Caco-2 (cell line): ENCODE results near the gene SLF2. TPM values are rescaled to one million over a fixed set of nuclear protein-coding genes. Genes with fewer than 3 reads are reported as not detected.

Source experiments
- BruUV-seq: library from RNA; stranded (reverse); fragments of 400-500 nt; replicated peaks from 2 replicates; lab custom pipeline; 2021; lab: Mats Ljungman, UMichigan
- CTCF ChIA-PET: fragments of 300-600 bp; sonication (Branson Sonifier 250); formaldehyde crosslinking; loops from one replicate; lab custom pipeline; 2022; ENCODE audit warnings: antibody characterized with exemption; lab: Charles Lee
- POLR2A ChIA-PET: fragments of 300-600 bp; sonication (Branson Sonifier 250); formaldehyde crosslinking; loops from one replicate; lab custom pipeline; 2022; ENCODE audit warnings: antibody characterized with exemption; lab: Charles Lee
- DNase-seq, 2 experiments: peaks; one replicate each; pipeline versions ENCODE4 v3.0.0 to v3.0.0-alpha.2; 2020 to 2022
- H3K27me3 ChIP-seq: replicated peaks from 2 replicates; pipeline ENCODE4 v1.6.0; 2011; ENCODE audit warnings: low read length; ENCODE audit not compliant: control insufficient read depth, insufficient read depth
- H3K36me3 ChIP-seq: 2 replicates; pipeline ENCODE4 v1.5.1; 2011; ENCODE audit warnings: low read length; ENCODE audit not compliant: control insufficient read depth, insufficient read depth
- H3K4me1 ChIP-seq: fragments of 250-450 bp; sonication (Bioruptor Pico); 2 replicates; pipeline ENCODE4 v1.5.1; 2020; ENCODE audit warnings: mild to moderate bottlenecking
- H3K4me3 ChIP-seq: 2 replicates; pipeline ENCODE4 v1.5.1; 2011; ENCODE audit warnings: low read depth, mild to moderate bottlenecking, control low read depth, low read length
- H3K9me3 ChIP-seq: fragments of 250-450 bp; sonication (Bioruptor Pico); 2 replicates; pipeline ENCODE4 v1.5.1; 2020; ENCODE audit warnings: mild to moderate bottlenecking, moderate library complexity
- H3K27ac Mint-ChIP-seq: one replicate; pipeline ENCODE4 v1.8.0; 2022; ENCODE audit warnings: mixed read lengths; ENCODE audit not compliant: unreplicated experiment
- H3K27me3 Mint-ChIP-seq: one replicate; pipeline ENCODE4 v1.8.0; 2022; ENCODE audit warnings: mixed read lengths; ENCODE audit not compliant: insufficient read depth, unreplicated experiment
- H3K36me3 Mint-ChIP-seq: one replicate; pipeline ENCODE4 v1.8.0; 2022; ENCODE audit warnings: mild to moderate bottlenecking, mixed read lengths; ENCODE audit not compliant: insufficient read depth, unreplicated experiment
- H3K4me1 Mint-ChIP-seq: one replicate; pipeline ENCODE4 v1.8.0; 2022; ENCODE audit warnings: low read depth, mixed read lengths; ENCODE audit not compliant: unreplicated experiment
- H3K4me3 Mint-ChIP-seq: one replicate; pipeline ENCODE4 v1.8.0; 2022; ENCODE audit warnings: mild to moderate bottlenecking, moderate library complexity, mixed read lengths; ENCODE audit not compliant: unreplicated experiment
- H3K9me3 Mint-ChIP-seq: one replicate; pipeline ENCODE4 v1.8.0; 2022; ENCODE audit warnings: mixed read lengths; ENCODE audit not compliant: unreplicated experiment
- intact Hi-C: fragments of 100-400 bp; cut with micrococcal nuclease; formaldehyde crosslinking; loops from one replicate; pipeline ENCODE4 v1.10.0; 2022; ENCODE audit not compliant: unreplicated experiment
- total RNA-seq: library from RNA; stranded (reverse); gene quantifications from 2 replicates; pipeline ENCODE4 v1.2.3, GENCODE V29; 2022
- TF ChIP-seq, protein P1 (sequence below), 2 experiments: fragments of 200-600 bp in 1 of 2; IDR thresholded peaks; 1 replicate in 1 of 2; 2 replicates in 1 of 2; pipeline versions ENCODE4 v1.5.1 to v1.8.0; 2011 to 2022; ENCODE audit warnings: antibody characterized with exemption in 1 of 2, control low read depth in 1 of 2, inconsistent platforms in 1 of 2, low read depth in 1 of 2, low read length in 1 of 2, mild to moderate bottlenecking in 1 of 2, moderate library complexity in 1 of 2; ENCODE audit not compliant: insufficient read depth in 1 of 2, severe bottlenecking in 1 of 2, unreplicated experiment in 1 of 2

SLF2 gene
- total RNA-seq, 1 experiment from 2014 or later: 25.2 TPM

DNA sequence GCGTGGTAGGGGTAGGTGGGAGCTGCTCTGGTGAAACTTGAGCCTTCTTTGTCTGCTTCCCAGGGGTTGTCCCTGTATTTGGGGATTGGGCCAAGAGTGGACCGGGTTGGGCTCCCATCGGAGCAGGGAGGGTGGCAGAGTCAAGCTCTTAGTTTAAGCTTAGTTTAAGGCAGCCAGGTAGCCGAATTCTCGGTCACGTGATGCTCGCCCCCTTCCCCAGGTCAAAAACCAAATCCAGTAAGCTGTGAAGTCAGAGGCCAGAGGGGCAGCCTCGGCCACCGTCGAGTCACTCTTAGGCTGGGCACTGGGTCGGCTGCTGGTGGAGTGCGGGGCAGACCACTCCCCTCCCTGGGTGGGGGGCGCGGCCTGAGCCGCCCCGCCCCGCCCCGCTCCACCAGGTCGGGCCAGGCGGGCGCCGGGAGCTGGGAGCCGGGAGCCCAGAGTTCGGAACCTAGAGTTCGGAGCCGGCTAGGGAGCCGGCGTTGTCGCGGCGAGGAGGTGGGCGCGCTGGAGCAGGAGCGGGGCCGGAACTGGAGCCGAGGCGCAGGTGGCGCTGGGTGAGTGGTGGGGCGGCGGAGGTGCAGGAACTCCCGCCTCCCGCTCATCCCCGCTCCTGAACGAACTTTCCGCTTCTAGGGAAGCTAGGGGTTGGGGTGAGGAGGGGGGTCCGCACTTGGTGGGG lies 84.1 kb downstream of the SLF2 start:
- Mint-ChIP-seq H3K36me3 (peaks cover 49% of the 10 kb centered on the region), H3K4me3 (peak overlapping the region; percentile 81), H3K27ac (peak overlapping the region; percentile 64), H3K27me3 (no peaks in the 10 kb centered on the region), H3K9me3 (no peaks in the 10 kb centered on the region), H3K4me1 (peaks cover 19% of the 10 kb centered on the region)
- H3K36me3 ChIP-seq: peaks cover 1% of the 10 kb centered on the region
- no peaks in the 10 kb centered on the region for H3K9me3 ChIP-seq
- ChIA-PET CTCF (interaction anchor here (0.6 to 7.1 kb wide), 16 partner anchors 8 to 118 kb away, joined by 3 to 58 read pairs (median 8); partner anchors contain the start of genes KAZALD1, MRPL43, PDZD7 and SEMA4G), POLR2A (interaction anchor here (0.5 to 1.0 kb wide), 2 partner anchors 27 to 34 kb away, joined by 3 to 5 read pairs; partner anchors contain the start of genes PDZD7 and SFXN3)
- DNase-seq: peak in 1 of 2 experiments; percentile 73
- H3K27me3 ChIP-seq: no peaks in the 10 kb centered on the region
- peaks cover 18% of the 10 kb centered on the region for H3K4me1 ChIP-seq
- BruUV-seq: no TSS peak
- intact Hi-C loops: loop anchor here (1.0 kb wide), 2 partner anchors 16 to 26 kb away; no protein-coding TSS in a partner anchor
- peak overlapping the region; percentile 94 for H3K4me3 ChIP-seq
- TF ChIP-seq, protein P1, sequence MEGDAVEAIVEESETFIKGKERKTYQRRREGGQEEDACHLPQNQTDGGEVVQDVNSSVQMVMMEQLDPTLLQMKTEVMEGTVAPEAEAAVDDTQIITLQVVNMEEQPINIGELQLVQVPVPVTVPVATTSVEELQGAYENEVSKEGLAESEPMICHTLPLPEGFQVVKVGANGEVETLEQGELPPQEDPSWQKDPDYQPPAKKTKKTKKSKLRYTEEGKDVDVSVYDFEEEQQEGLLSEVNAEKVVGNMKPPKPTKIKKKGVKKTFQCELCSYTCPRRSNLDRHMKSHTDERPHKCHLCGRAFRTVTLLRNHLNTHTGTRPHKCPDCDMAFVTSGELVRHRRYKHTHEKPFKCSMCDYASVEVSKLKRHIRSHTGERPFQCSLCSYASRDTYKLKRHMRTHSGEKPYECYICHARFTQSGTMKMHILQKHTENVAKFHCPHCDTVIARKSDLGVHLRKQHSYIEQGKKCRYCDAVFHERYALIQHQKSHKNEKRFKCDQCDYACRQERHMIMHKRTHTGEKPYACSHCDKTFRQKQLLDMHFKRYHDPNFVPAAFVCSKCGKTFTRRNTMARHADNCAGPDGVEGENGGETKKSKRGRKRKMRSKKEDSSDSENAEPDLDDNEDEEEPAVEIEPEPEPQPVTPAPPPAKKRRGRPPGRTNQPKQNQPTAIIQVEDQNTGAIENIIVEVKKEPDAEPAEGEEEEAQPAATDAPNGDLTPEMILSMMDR (IDR thresholded peaks at IDR 0.05; ENCODE audit: insufficient read depth in 1 of 2, low read depth in 1 of 2, low read length in 1 of 2, severe bottlenecking in 1 of 2, unreplicated experiment in 1 of 2): no peak

DNA sequence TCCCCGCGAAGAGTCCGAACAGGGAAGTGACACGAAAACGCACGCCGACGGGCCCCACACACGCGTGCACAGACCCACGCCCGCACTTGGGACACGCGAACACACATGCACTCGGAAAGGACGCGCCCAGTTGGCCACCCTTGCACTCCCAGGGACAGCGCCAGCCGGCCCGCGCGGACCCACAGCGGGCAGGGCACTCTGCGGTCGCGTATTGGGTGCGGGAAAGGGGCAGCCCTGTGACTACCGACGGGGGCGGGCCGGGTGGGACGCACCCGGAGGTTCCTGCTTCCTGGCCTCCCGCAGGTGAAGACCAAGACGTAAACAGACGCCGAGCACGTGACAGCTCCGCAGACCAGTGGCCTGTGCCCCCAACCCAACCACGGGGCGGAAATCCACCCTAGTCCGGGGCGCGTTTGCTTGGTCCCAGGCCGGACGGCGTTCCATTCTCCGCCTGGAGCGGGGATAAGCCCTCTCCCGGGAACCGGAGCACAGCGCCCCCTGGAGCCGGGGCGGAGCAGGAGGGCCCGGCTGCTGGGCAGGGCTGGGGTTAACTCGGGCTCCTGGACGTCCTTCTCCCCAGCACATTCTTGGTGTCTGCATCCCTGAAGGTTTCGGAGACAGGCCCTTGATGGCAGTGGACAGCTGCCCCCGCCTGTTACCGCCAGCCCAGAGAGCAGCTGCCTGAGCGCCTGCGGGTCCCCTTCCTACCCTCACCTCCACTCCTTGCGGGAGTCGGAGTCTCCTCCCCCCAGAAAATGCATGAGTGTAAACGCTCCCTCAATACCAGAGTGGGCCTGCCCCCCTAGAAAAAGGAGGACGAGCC lies 84.8 kb downstream of the SLF2 start:
- POLR2A ChIA-PET: interaction anchor here (0.5 to 1.0 kb wide), 3 partner anchors 27 to 33 kb away, joined by 3 to 5 read pairs (median 3); partner anchors contain the start of genes PDZD7 and SFXN3
- peaks cover 18% of the 10 kb centered on the region for H3K4me1 ChIP-seq

More for the DNA sequence above, 84.8 kb downstream of the SLF2 start:
- Histone ChIP-seq H3K27me3 (no peaks in the 10 kb centered on the region), H3K9me3 (no peaks in the 10 kb centered on the region), H3K36me3 (peaks cover 1% of the 10 kb centered on the region), H3K4me3 (peak overlapping the region; percentile 94)
- Mint-ChIP-seq H3K27me3 (no peaks in the 10 kb centered on the region), H3K27ac (peak overlapping the region; percentile 74), H3K4me1 (peaks cover 19% of the 10 kb centered on the region), H3K36me3 (peaks cover 48% of the 10 kb centered on the region), H3K9me3 (no peaks in the 10 kb centered on the region), H3K4me3 (peak overlapping the region; percentile 81)
- DNase-seq: peak; percentile 92 to 94
- no TSS peak for BruUV-seq
- CTCF ChIA-PET: interaction anchor here (0.6 to 7.1 kb wide), 20 partner anchors 9 to 119 kb away, joined by 3 to 58 read pairs (median 7); partner anchors contain the start of genes KAZALD1, MRPL43, PDZD7 and SEMA4G
- TF ChIP-seq, protein P1 (IDR thresholded peaks at IDR 0.05; ENCODE audit: insufficient read depth in 1 of 2, low read depth in 1 of 2, low read length in 1 of 2, severe bottlenecking in 1 of 2, unreplicated experiment in 1 of 2): peak; percentile 90 to 97
- intact Hi-C loops: loop anchor here (1.0 to 2.0 kb wide), 3 partner anchors 16 to 69 kb away; no protein-coding TSS in a partner anchor
